H1 (cell line): ENCODE data around the gene TSPAN17. TPM values are rescaled to one million over a fixed set of nuclear protein-coding genes. Genes with fewer than 3 reads are reported as not detected.

Experiments
- BACH1 ChIP-seq: IDR thresholded peaks from 2 replicates; pipeline ENCODE4 v1.6.1; 2012; ENCODE audit warnings: low read length, improper control_type of control experiment
- BRCA1 ChIP-seq: IDR thresholded peaks from 2 replicates; pipeline ENCODE4 v1.6.1; 2012; ENCODE audit warnings: low read depth, low read length, improper control_type of control experiment
- CHD2 ChIP-seq: IDR thresholded peaks from 2 replicates; pipeline ENCODE4 v1.6.1; 2012; ENCODE audit warnings: low read length, improper control_type of control experiment
- CREB1 ChIP-seq: IDR thresholded peaks from 2 replicates; pipeline ENCODE4 v1.6.1; 2012; ENCODE audit warnings: inconsistent platforms
- EGR1 ChIP-seq: IDR thresholded peaks from 2 replicates; pipeline ENCODE4 v1.6.1; 2011; ENCODE audit warnings: low read depth, low read length, borderline replicate concordance
- EP300 ChIP-seq, 2 experiments: IDR thresholded peaks; 1 replicate in 1 of 2; 2 replicates in 1 of 2; pipeline ENCODE4 v1.6.1; 2011 to 2012; ENCODE audit warnings: low read depth in 2 of 2, low read length in 2 of 2, mild to moderate bottlenecking in 2 of 2, borderline replicate concordance in 1 of 2, inconsistent platforms in 1 of 2, moderate library complexity in 1 of 2
- GABPA ChIP-seq: IDR thresholded peaks from 2 replicates; pipeline ENCODE4 v1.6.1; 2011; ENCODE audit warnings: mild to moderate bottlenecking, low read length, moderate library complexity, borderline replicate concordance; ENCODE audit not compliant: insufficient read depth
- MAFK ChIP-seq: IDR thresholded peaks from 2 replicates; pipeline ENCODE4 v1.6.1; 2012; ENCODE audit warnings: low read depth, mild to moderate bottlenecking, improper control_type of control experiment, low read length
- PHF8 ChIP-seq: fragments of 200-600 bp; sonication (generic); conservative IDR thresholded peaks from 2 replicates; pipeline ENCODE4 v1.7.1; 2012; ENCODE audit warnings: low read depth, mild to moderate bottlenecking, inconsistent platforms, low read length, moderate library complexity
- RAD21 ChIP-seq, 2 experiments: IDR thresholded peaks in 1 of 2; conservative IDR thresholded peaks in 1 of 2; 2 replicates each; pipeline ENCODE4 v1.6.1; 2011; ENCODE audit warnings: low read depth in 2 of 2, low read length in 2 of 2, improper control_type of control experiment in 1 of 2, inconsistent platforms in 1 of 2, mild to moderate bottlenecking in 1 of 2, moderate library complexity in 1 of 2
- RBBP5 ChIP-seq: IDR thresholded peaks from 2 replicates; pipeline ENCODE4 v1.7.1; 2012; ENCODE audit warnings: low read depth, mild to moderate bottlenecking, inconsistent platforms, low read length, moderate library complexity, borderline replicate concordance
- RFX5 ChIP-seq: IDR thresholded peaks from 2 replicates; pipeline ENCODE4 v1.6.1; 2011; ENCODE audit warnings: low read depth, low read length, improper control_type of control experiment, borderline replicate concordance
- SAP30 ChIP-seq: fragments of 300-600 bp; sonication (generic); IDR thresholded peaks from 2 replicates; pipeline ENCODE4 v1.7.1; 2012; ENCODE audit warnings: low read length, moderate library complexity, mild to moderate bottlenecking, inconsistent platforms; ENCODE audit not compliant: insufficient read depth, insufficient replicate concordance
- SIN3A ChIP-seq, 2 experiments: IDR thresholded peaks in 1 of 2; conservative IDR thresholded peaks in 1 of 2; 2 replicates each; pipeline ENCODE4 v1.6.1; 2011 to 2012; ENCODE audit warnings: low read length in 2 of 2, improper control_type of control experiment in 1 of 2, low read depth in 1 of 2, mild to moderate bottlenecking in 1 of 2
- SIRT6 ChIP-seq: IDR thresholded peaks from one replicate; pipeline ENCODE4 v1.7.1; 2012; ENCODE audit warnings: low read length, inconsistent platforms
- SIX5 ChIP-seq: IDR thresholded peaks from 2 replicates; pipeline ENCODE4 v1.6.1; 2011; ENCODE audit warnings: mild to moderate bottlenecking, low read depth, low read length
- SP1 ChIP-seq: IDR thresholded peaks from 2 replicates; pipeline ENCODE4 v1.6.1; 2011; ENCODE audit warnings: low read depth, low read length
- SP2 ChIP-seq: IDR thresholded peaks from 2 replicates; pipeline ENCODE4 v1.6.1; 2012; ENCODE audit warnings: mild to moderate bottlenecking, low read length, inconsistent platforms
- SRF ChIP-seq: IDR thresholded peaks from 2 replicates; pipeline ENCODE4 v1.6.1; 2011; ENCODE audit warnings: mild to moderate bottlenecking, low read depth, low read length, moderate library complexity
- TEAD4 ChIP-seq: IDR thresholded peaks from 2 replicates; pipeline ENCODE4 v1.6.1; 2012; ENCODE audit warnings: low read depth, low read length, inconsistent platforms, mixed read lengths
- YY1 ChIP-seq: IDR thresholded peaks from 2 replicates; pipeline ENCODE4 v1.6.1; 2011; ENCODE audit warnings: low read depth, mild to moderate bottlenecking, low read length
- ZNF274 ChIP-seq: IDR thresholded peaks from 2 replicates; pipeline ENCODE4 v1.7.0; 2012; ENCODE audit warnings: low read length, borderline replicate concordance; ENCODE audit errors: extremely low read depth
- polyA plus RNA-seq, 7 experiments: library from polyadenylated mRNA; depleted of rRNA in 3 of 7; stranded (reverse) in 5 of 7; unstranded in 2 of 7; fragments of >200 nt in 5 of 7; fragments of 200-250 nt in 2 of 7; gene quantifications; 1 replicate in 5 of 7; 2 replicates in 1 of 7; 4 replicates in 1 of 7; pipeline versions ENCODE4 v1.2.1 to v1.2.3, GENCODE V29; 2011 to 2013; ENCODE audit warnings: missing spikeins in 2 of 7, mixed read lengths in 2 of 7
- total RNA-seq: library from RNA; stranded (reverse); fragmentation: NEBNext Ultra II Directional; extraction: Animal tissue kit (Norgen Biotek cat#: 25700); gene quantifications from 2 replicates; pipeline ENCODE4 v1.2.1, GENCODE V29; 2021
- TF ChIP-seq, protein P1 (sequence below): IDR thresholded peaks from 2 replicates; pipeline ENCODE4 v1.6.1; 2012; ENCODE audit warnings: inconsistent platforms

TSPAN17 gene
- total and polyA plus RNA-seq, 2 of the 8 experiments (the other 6 are each of a cell fraction or from before 2014, with no cell fraction given): 41.5 to 53.7 TPM

DNA sequence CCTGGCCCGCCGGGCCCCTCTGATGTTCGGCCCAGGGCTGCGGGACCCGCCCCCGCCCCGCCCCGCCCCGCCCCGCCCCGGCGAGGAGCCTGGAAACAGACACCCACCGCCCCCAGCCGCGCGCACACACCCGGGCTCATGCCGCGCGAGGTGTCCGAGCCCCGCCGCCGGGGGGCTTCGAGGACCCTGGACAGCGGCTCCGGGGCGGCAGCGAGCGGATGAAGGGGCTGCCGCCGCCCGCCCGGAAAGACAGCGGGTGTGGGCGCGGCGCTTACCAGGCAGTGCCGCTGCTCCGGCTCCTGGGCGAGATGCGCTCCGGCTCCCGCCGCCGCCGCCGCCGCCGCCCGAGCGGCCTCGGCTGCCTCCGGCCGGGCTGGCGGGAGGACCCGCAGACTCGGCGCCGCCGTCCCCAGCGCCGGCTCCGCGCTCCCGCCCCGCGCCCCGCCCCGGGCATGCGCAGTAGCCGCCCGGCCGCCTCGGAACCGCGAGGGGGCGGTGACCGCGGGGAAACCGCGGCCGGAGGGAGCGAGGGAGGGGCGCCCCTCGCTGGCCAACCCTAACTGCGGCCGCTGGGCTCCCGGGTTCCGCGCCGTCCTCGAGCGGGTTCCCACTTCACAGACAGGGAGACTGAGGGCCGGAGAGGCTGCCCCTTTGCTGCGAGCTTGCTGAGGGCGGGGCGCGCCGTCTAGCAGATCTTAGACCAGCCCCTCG is 37.4 kb upstream of the TSPAN17 start, which contains the start of gene GPRIN1 (continued):
- TF ChIP-seq PHF8: 0 out of 2 replicates have a peak, but pooled peaks have one; percentile 25
- TF ChIP-seq CHD2: no peak
- no peak for TF ChIP-seq GABPA
- no peak for TF ChIP-seq ZNF274
- TF ChIP-seq SIN3A (conservative IDR thresholded peaks at IDR 0.05 in 1 of 2, IDR thresholded peaks at IDR 0.05 in 1 of 2; ENCODE audit: low read depth in 1 of 2, low read length in 2 of 2): peak in 1 of 2 experiments; percentile 75; a peak in 3 of 4 replicates
- no peak for TF ChIP-seq BRCA1
- TF ChIP-seq SP2: no peak
- TF ChIP-seq SP1: no peak
- TF ChIP-seq CREB1: no peak
- no peak for TF ChIP-seq TEAD4
- TF ChIP-seq, protein P1, sequence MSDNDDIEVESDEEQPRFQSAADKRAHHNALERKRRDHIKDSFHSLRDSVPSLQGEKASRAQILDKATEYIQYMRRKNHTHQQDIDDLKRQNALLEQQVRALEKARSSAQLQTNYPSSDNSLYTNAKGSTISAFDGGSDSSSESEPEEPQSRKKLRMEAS: no peak
- TF ChIP-seq RFX5: no peak
- TF ChIP-seq EP300 (IDR thresholded peaks at IDR 0.05; ENCODE audit: borderline replicate concordance in 1 of 2, low read depth in 2 of 2, low read length in 2 of 2): no peak
- no peak for TF ChIP-seq SAP30
- TF ChIP-seq SIRT6: no peak
- TF ChIP-seq SRF: no peak
- no peak for TF ChIP-seq SIX5
- TF ChIP-seq MAFK: no peak
- TF ChIP-seq BACH1: no peak
- TF ChIP-seq RAD21 (IDR thresholded peaks at IDR 0.05 in 1 of 2, conservative IDR thresholded peaks at IDR 0.05 in 1 of 2; ENCODE audit: low read depth in 2 of 2, low read length in 2 of 2): peak; percentile 22 to 55; a peak in 3 of 4 replicates
- no peak for TF ChIP-seq RBBP5
- no peak for TF ChIP-seq YY1
- no peak for TF ChIP-seq EGR1
